Activated CD8-positive, alpha-beta memory T cell treated with anti-CD3 and anti-CD28 coated beads for 4 hours (primary cell): ENCODE results near the gene GPR63.

Experiments used
- DNase-seq, 2 donors: peaks; one replicate each; pipeline ENCODE4 v3.0.0-alpha.2; 2020; ENCODE audit warnings: low read depth in 2 of 2

The GPR63 gene

DNA sequence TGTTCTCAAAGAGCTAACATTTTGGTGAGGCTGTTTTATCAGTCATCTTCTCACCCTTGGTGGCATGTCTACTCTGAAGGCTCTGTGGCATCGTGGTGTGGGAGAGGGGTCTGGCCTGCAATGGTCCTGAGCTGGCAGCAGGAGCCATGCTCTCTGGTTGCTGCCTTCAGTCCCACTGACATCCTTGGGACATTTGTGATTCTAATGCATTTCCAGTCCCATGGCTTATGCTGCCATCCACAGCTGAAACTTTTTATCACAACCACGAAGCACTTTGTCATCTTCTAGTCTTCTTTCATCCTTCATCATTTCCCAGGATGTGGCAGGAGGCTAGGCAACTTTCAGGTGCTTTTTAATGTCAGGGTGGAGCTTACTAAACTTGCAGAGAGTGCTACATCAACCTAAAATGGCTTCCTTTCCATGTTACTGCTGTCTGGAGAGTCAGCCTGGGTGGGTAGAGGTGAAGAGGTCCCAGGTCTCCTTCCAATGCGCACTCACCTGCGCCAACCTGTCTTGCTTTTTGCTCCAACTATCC, 77.1 kb downstream of the GPR63 start:
- DNase-seq, result no peak

DNA sequence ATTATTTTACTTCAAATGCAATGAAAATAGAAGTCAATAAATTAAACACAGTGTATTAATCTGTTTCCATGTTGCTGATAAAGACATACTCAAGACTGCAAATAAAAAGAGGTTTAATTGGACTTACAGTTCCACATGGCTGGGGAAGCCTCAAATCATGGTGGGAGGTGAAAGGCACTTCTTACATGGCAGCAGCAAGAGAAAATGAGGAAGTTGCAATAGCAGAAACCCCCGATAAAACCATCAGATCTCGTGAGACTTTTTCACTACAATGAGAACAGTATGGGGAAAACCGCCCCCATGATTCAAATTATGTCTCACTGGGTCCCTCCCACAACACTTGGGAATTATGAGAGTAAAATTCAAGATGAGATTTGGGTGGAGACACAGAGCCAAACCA, 82.2 kb downstream of the GPR63 start:
- no peak for DNase-seq

DNA sequence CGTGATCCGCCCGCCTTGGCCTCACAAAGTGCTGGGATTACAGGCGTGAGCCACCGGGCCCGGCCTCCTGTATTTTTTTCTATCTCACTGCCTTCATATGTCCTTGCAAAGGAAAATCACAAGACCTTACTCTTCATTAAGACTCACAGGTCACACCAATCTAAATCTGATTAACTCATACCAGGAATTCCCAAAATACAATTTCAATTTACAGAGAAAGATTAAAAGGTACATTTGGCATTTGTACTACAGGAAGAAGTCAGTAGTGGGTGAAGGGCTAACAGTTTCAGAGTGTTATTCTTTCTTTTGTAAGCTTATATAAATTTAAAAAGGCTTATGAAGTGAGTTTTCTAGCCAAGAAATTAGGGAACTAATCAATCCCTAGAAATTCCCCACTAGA, 87.4 kb downstream of the GPR63 start:
- no peak for DNase-seq
